ENCODE results near the gene IQCB1. TPM values are rescaled to one million over a fixed set of nuclear protein-coding genes. Genes with fewer than 3 reads are reported as not detected.

IQCB1 gene
- total and polyA plus RNA-seq, 10 of the 15 experiments (the other 5 are each of a cell fraction or from before 2014, with no cell fraction given) = 36.0 to 69.4 (median 48.9) TPM

GRCh38 chr3:121809249-121809648, 25.6 kb downstream of the IQCB1 start (continued):
- TF ChIP-seq SREBF1 (IDR thresholded peaks at IDR 0.05; ENCODE audit: low read length) = no peak
- no peak for TF ChIP-seq NFYB (IDR thresholded peaks at IDR 0.05; ENCODE audit: insufficient read depth, low read depth, low read length)
- TF ChIP-seq RAD21 (IDR thresholded peaks at IDR 0.05; ENCODE audit: insufficient read depth, low read depth, low read length) = no peak
- TF ChIP-seq MEF2B (IDR thresholded peaks at IDR 0.05; ENCODE audit: partially characterized antibody, poor library complexity, severe bottlenecking) = peak; percentile 81
- TF ChIP-seq NFIC (IDR thresholded peaks at IDR 0.05; ENCODE audit: low read depth, low read length) = peak; percentile 81
- no peak for TF ChIP-seq ZBTB4 (CRISPR knock-in tag; IDR thresholded peaks at IDR 0.05)
- peak; percentile 92 for TF ChIP-seq PKNOX1 (IDR thresholded peaks at IDR 0.05)
- TF ChIP-seq NBN (IDR thresholded peaks at IDR 0.05) = peak; percentile 52; the same call in 1 of the 2 replicates
- no peak for TF ChIP-seq ZNF274 (IDR thresholded peaks at IDR 0.05; ENCODE audit: insufficient read depth, insufficient read length)
- TF ChIP-seq SPI1 (IDR thresholded peaks at IDR 0.05; ENCODE audit: borderline replicate concordance, insufficient read depth, low read depth, low read length) = peak; percentile 42; the same call in 1 of the 2 replicates
- no peak for TF ChIP-seq USF1 (IDR thresholded peaks at IDR 0.05; ENCODE audit: borderline replicate concordance, extremely low read length, insufficient read depth, low read depth, low read length)
- no peak for TF ChIP-seq ZNF384 (IDR thresholded peaks at IDR 0.05; ENCODE audit: borderline replicate concordance, low read depth, low read length)
- TF ChIP-seq POLR2AphosphoS2 (IDR thresholded peaks at IDR 0.05; ENCODE audit: low read depth, low read length) = no peak
- no peak for TF ChIP-seq SRF (IDR thresholded peaks at IDR 0.05; ENCODE audit: low read depth in 2 of 2, low read length in 2 of 2)
- peak; percentile 52; the same call in 1 of the 2 replicates for TF ChIP-seq ZNF24 (IDR thresholded peaks at IDR 0.05)
- TF ChIP-seq YY1 (IDR thresholded peaks at IDR 0.05; ENCODE audit: low read depth, low read length) = no peak
- no peak; the same call in 1 of the 2 replicates for TF ChIP-seq JUNB (IDR thresholded peaks at IDR 0.05)
- TF ChIP-seq NR2C2 (IDR thresholded peaks at IDR 0.05; ENCODE audit: borderline replicate concordance, control insufficient read depth, insufficient read length, low read depth) = no peak
- 0 out of 2 replicates have a peak, but pooled peaks have one; percentile 36 for TF ChIP-seq FOXM1 (IDR thresholded peaks at IDR 0.05; ENCODE audit: low read depth, low read length)
- no peak for TF ChIP-seq MAX (IDR thresholded peaks at IDR 0.05; ENCODE audit: low read depth, low read length)
- TF ChIP-seq ATF2 (IDR thresholded peaks at IDR 0.05; ENCODE audit: low read length) = peak; percentile 75; the same call in 1 of the 2 replicates
- no peak for TF ChIP-seq YBX1 (IDR thresholded peaks at IDR 0.05)
- TF ChIP-seq PBX3 (IDR thresholded peaks at IDR 0.05; ENCODE audit: insufficient replicate concordance, low read depth, low read length) = peak; percentile 68

Measured in GM12878 (cell line).